Upper lobe of left lung (tissue), 4 donors: Measurements from ENCODE around the gene TMEM203.

Source experiments
- EP300 ChIP-seq, 4 donors: sonication (generic); formaldehyde crosslinking; IDR thresholded peaks; one replicate each; pipeline ENCODE4 v1.5.1; 2017; ENCODE audit warnings: antibody characterized with exemption in 4 of 4, control low read depth in 2 of 4
- POLR2A ChIP-seq, 4 donors: fragments of 450-650 bp; IDR thresholded peaks; one replicate each; pipeline ENCODE4 v1.5.1; 2016 to 2017; ENCODE audit warnings: antibody characterized with exemption in 4 of 4, mild to moderate bottlenecking in 2 of 4
- POLR2AphosphoS5 ChIP-seq, 2 donors: sonication (generic); formaldehyde crosslinking; IDR thresholded peaks; one replicate each; pipeline ENCODE4 v1.5.1; 2017; ENCODE audit warnings: antibody characterized with exemption in 2 of 2
- TF ChIP-seq, protein P1 (sequence below), 6 experiments: fragments of 450-650 bp in 4 of 6; fragments of 200-600 bp in 2 of 6; sonication (generic) in 2 of 6; IDR thresholded peaks; one replicate each; pipeline ENCODE4 v1.5.1; 2016 to 2019; ENCODE audit warnings: antibody characterized with exemption in 6 of 6

DNA sequence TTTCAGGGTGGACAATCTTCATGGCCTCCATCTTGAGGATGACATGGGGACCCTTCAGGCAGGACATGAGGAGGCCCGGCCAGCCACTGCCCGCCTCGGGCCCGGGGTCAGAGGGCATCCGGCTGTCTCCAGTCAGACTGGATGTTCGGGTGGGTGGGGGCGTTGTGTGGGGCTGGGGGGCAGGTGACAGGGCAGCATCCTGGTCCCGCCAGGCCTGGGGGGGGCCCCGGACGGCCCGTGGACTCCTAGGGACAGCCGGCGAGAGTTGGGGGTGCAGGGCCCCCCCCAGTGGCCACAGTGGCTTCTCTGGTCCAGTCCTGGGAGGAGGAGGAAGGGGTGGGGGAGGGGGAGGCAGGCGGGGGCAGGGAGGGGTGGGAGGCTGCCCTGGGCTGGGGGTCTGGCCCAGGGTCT is 15.7 kb upstream of the TMEM203 start:
- no peak for TF ChIP-seq EP300 (IDR thresholded peaks at IDR 0.05)
- TF ChIP-seq POLR2A (IDR thresholded peaks at IDR 0.05): no peak
- TF ChIP-seq, protein P1, sequence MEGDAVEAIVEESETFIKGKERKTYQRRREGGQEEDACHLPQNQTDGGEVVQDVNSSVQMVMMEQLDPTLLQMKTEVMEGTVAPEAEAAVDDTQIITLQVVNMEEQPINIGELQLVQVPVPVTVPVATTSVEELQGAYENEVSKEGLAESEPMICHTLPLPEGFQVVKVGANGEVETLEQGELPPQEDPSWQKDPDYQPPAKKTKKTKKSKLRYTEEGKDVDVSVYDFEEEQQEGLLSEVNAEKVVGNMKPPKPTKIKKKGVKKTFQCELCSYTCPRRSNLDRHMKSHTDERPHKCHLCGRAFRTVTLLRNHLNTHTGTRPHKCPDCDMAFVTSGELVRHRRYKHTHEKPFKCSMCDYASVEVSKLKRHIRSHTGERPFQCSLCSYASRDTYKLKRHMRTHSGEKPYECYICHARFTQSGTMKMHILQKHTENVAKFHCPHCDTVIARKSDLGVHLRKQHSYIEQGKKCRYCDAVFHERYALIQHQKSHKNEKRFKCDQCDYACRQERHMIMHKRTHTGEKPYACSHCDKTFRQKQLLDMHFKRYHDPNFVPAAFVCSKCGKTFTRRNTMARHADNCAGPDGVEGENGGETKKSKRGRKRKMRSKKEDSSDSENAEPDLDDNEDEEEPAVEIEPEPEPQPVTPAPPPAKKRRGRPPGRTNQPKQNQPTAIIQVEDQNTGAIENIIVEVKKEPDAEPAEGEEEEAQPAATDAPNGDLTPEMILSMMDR (IDR thresholded peaks at IDR 0.05): no peak
- no peak for TF ChIP-seq POLR2AphosphoS5 (IDR thresholded peaks at IDR 0.05)
